HepG2 (cell line): ENCODE data around the gene INF2. TPM values are rescaled to one million over a fixed set of nuclear protein-coding genes. Genes with fewer than 3 reads are reported as not detected.

Source experiments
- ELF1 ChIP-seq: sonication (generic); formaldehyde crosslinking; IDR thresholded peaks from 2 replicates; pipeline ENCODE4 v1.4.0; 2020; ENCODE audit warnings: missing genetic modification reagents
- EP300 ChIP-seq, 3 experiments: sonication (generic) in 1 of 3; formaldehyde crosslinking in 1 of 3; IDR thresholded peaks; 2 replicates each; pipeline versions ENCODE4 v1.5.1 to v1.6.1; 2011 to 2020; ENCODE audit warnings: low read depth in 2 of 3, low read length in 2 of 3, borderline replicate concordance in 1 of 3, improper control_type of control experiment in 1 of 3, mild to moderate bottlenecking in 1 of 3, missing genetic modification reagents in 1 of 3, moderate library complexity in 1 of 3
- FOXC1 ChIP-seq: sonication (generic); formaldehyde crosslinking; IDR thresholded peaks from 2 replicates; pipeline ENCODE4 v1.8.0; 2022; ENCODE audit warnings: mild to moderate bottlenecking, missing genetic modification reagents, borderline replicate concordance
- GABPA ChIP-seq, 2 experiments: IDR thresholded peaks; 2 replicates each; pipeline ENCODE4 v1.6.1; 2011 to 2016; ENCODE audit warnings: low read depth in 2 of 2, low read length in 1 of 2, missing biosample characterization in 1 of 2, missing genetic modification characterization in 1 of 2
- GATAD2A ChIP-seq: IDR thresholded peaks from 2 replicates; pipeline ENCODE4 v1.6.1; 2016
- KAT8 ChIP-seq: IDR thresholded peaks from 2 replicates; pipeline ENCODE4 v1.6.1; 2016; ENCODE audit warnings: missing genetic modification reagents, missing compliant biosample characterization
- ONECUT2 ChIP-seq: sonication (generic); formaldehyde crosslinking; IDR thresholded peaks from 2 replicates; pipeline ENCODE4 v1.4.0; 2020; ENCODE audit warnings: missing genetic modification reagents
- SNAPC2 ChIP-seq: sonication (generic); formaldehyde crosslinking; IDR thresholded peaks from 2 replicates; pipeline ENCODE4 v1.8.1; 2022; ENCODE audit warnings: mild to moderate bottlenecking, missing genetic modification reagents
- ZBTB1 ChIP-seq: sonication (generic); formaldehyde crosslinking; IDR thresholded peaks from 2 replicates; pipeline ENCODE4 v1.4.0; 2020; ENCODE audit warnings: missing genetic modification reagents, borderline replicate concordance
- ZBTB7A ChIP-seq: sonication (generic); formaldehyde crosslinking; IDR thresholded peaks from 2 replicates; pipeline ENCODE4 v1.8.0; 2022; ENCODE audit warnings: mild to moderate bottlenecking, missing genetic modification reagents
- ZFP90 ChIP-seq: sonication (generic); formaldehyde crosslinking; IDR thresholded peaks from 2 replicates; pipeline ENCODE4 v1.8.0; 2022; ENCODE audit warnings: missing genetic modification reagents, mild to moderate bottlenecking, inconsistent platforms, borderline replicate concordance
- ZNF138 ChIP-seq: sonication (generic); formaldehyde crosslinking; IDR thresholded peaks from 2 replicates; pipeline ENCODE4 v1.5.0; 2020; ENCODE audit warnings: mild to moderate bottlenecking, low read depth, missing genetic modification reagents
- ZNF253 ChIP-seq: sonication (generic); formaldehyde crosslinking; IDR thresholded peaks from 2 replicates; pipeline ENCODE4 v1.8.0; 2022; ENCODE audit warnings: mild to moderate bottlenecking, missing genetic modification reagents, borderline replicate concordance
- ZNF44 ChIP-seq: sonication (generic); formaldehyde crosslinking; IDR thresholded peaks from 2 replicates; pipeline ENCODE4 v1.5.1; 2020; ENCODE audit warnings: mild to moderate bottlenecking, missing genetic modification reagents
- ZNF614 ChIP-seq: IDR thresholded peaks from 2 replicates; pipeline ENCODE4 v1.6.1; 2018; ENCODE audit warnings: missing biosample characterization, missing genetic modification reagents, inconsistent platforms, borderline replicate concordance
- ZNF709 ChIP-seq: sonication (generic); formaldehyde crosslinking; IDR thresholded peaks from 2 replicates; pipeline ENCODE4 v1.5.0; 2020; ENCODE audit warnings: mild to moderate bottlenecking, missing genetic modification reagents
- ZNF747 ChIP-seq: sonication (generic); formaldehyde crosslinking; IDR thresholded peaks from 2 replicates; pipeline ENCODE4 v1.8.1; 2023; ENCODE audit warnings: missing genetic modification reagents, mild to moderate bottlenecking, borderline replicate concordance
- ZNF816 ChIP-seq: sonication (generic); formaldehyde crosslinking; IDR thresholded peaks from 2 replicates; pipeline ENCODE4 v1.8.0; 2022; ENCODE audit warnings: missing genetic modification reagents, mild to moderate bottlenecking, borderline replicate concordance
- polyA plus RNA-seq, 8 experiments: library from polyadenylated mRNA; depleted of rRNA in 3 of 8; stranded (reverse) in 7 of 8; unstranded in 1 of 8; fragments of >200 nt; fragmentation: Illumina TruSeq in 4 of 8; extraction: Trizol in 4 of 8; gene quantifications; 2 replicates each; pipeline versions ENCODE4 v1.2.1 to v1.2.3, GENCODE V29; 2011 to 2016; ENCODE audit warnings: low read depth in 4 of 8, missing spikeins in 1 of 8, mixed read lengths in 1 of 8; ENCODE audit not compliant: insufficient read depth in 1 of 8
- total RNA-seq, 5 experiments: library from RNA; depleted of rRNA; stranded (reverse); fragments of >200 nt; fragmentation: Illumina TruSeq; extraction: Trizol; gene quantifications; 2 replicates each; pipeline ENCODE4 v1.2.3, GENCODE V29; 2016; ENCODE audit warnings: low read depth in 1 of 5
- TF ChIP-seq, protein P1 (sequence below): sonication (generic); formaldehyde crosslinking; IDR thresholded peaks from 2 replicates; pipeline ENCODE4 v1.8.0; 2022; ENCODE audit warnings: missing genetic modification reagents, mild to moderate bottlenecking, borderline replicate concordance
- TF ChIP-seq, protein P2 (sequence below): IDR thresholded peaks from 2 replicates; pipeline ENCODE4 v1.6.1; 2016; ENCODE audit warnings: mild to moderate bottlenecking, missing biosample characterization, missing genetic modification reagents
- TF ChIP-seq, protein P3 (sequence below): IDR thresholded peaks from 2 replicates; pipeline ENCODE4 v1.6.1; 2012; ENCODE audit warnings: inconsistent platforms
- TF ChIP-seq, protein P4 (sequence below): sonication (generic); formaldehyde crosslinking; conservative IDR thresholded peaks from 2 replicates; pipeline ENCODE4 v1.4.0; 2020; ENCODE audit warnings: missing genetic modification reagents
- TF ChIP-seq, protein P5 (sequence below), 2 experiments: sonication (generic) in 1 of 2; formaldehyde crosslinking in 1 of 2; IDR thresholded peaks; 2 replicates each; pipeline versions ENCODE4 v1.4.0 to v1.6.1; 2018 to 2020; ENCODE audit warnings: missing genetic modification reagents in 2 of 2, borderline replicate concordance in 1 of 2, low read depth in 1 of 2, mild to moderate bottlenecking in 1 of 2, missing biosample characterization in 1 of 2

The INF2 gene
- total and polyA plus RNA-seq, 2 of the 13 experiments (the other 11 are each of a cell fraction or from before 2014, with no cell fraction given): 16.4 to 26.4 TPM

DNA sequence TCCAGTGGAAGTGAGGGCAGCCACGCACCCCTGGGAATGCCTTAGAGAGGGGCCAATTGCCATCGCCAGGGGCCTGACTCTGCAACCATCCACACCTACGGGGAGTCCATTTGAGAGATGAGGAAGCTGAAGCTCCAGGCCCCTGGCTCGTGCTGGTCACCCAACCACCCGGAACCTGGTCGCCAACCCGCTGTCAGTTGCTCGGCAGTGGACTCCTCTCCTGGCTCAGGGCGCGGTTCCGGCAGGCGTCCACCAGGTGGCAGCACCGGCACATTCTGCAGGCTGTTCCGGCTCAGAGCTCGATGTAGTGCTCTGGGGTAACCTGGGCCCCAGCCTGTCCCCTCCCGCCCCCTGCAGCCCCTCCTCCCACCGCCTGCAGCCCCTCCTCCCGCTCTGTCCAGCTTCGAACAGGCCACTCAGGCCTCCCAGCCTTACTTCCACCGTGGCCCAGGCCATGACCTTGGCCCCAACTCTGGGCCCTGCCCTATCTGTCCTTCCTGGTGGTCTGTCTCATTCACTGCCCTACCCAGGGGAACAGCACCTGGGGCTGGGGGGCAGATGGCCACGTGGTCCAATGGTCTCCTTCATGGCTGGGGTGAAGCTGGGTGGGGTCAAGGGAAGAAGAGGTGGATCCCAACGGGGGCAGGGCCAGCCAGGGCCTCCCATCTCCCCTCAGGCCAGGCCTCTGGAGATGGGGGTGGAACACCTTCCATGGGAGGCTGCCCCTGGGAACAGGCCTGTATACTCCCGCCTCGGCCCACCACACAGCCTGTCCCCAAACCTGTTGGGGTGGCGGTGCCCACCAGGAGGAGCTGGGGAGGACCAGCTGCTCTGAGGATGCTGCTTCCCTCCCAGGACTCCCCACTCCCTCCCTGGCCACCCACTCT, 79.3 kb downstream of the INF2 start (continued):
- TF ChIP-seq ZNF44 (CRISPR knock-in tag) (peak; percentile 49; the same call in 1 of the 2 replicates), ZFP90 (peak; percentile 79), FOXC1 (CRISPR knock-in tag) (0 out of 2 replicates have a peak, but pooled peaks have one; percentile 32), ZNF747 (CRISPR knock-in tag) (peak; percentile 43; the same call in 1 of the 2 replicates), ZNF816 (CRISPR knock-in tag) (peak; percentile 52; the same call in 1 of the 2 replicates), KAT8 (CRISPR knock-in tag) (peak; percentile 42; the same call in 1 of the 2 replicates), ZNF138 (CRISPR knock-in tag) (0 out of 2 replicates have a peak, but pooled peaks have one; percentile 18), EP300 (IDR thresholded peaks at IDR 0.05; ENCODE audit: low read depth in 2 of 2, low read length in 2 of 2) (peak in 1 of 2 experiments; percentile 32; a peak in 2 of 4 replicates), EP300 (CRISPR knock-in tag; IDR thresholded peaks at IDR 0.05; ENCODE audit: borderline replicate concordance) (no peak), SNAPC2 (peak; percentile 62; the same call in 1 of the 2 replicates), GABPA (IDR thresholded peaks at IDR 0.05; ENCODE audit: low read depth, low read length) (no peak), GABPA (CRISPR knock-in tag; IDR thresholded peaks at IDR 0.05; ENCODE audit: low read depth) (peak; percentile 26), ZNF709 (peak; percentile 62; the same call in 1 of the 2 replicates), ZBTB1 (no peak), ZNF253 (no peak), ONECUT2 (CRISPR knock-in tag) (no peak), ELF1 (CRISPR knock-in tag) (peak; percentile 62), ZBTB7A (peak; percentile 89; the same call in 1 of the 2 replicates), GATAD2A (CRISPR knock-in tag) (peak; percentile 60), ZNF614 (CRISPR knock-in tag) (peak; percentile 12; the same call in 1 of the 2 replicates)
- TF ChIP-seq, protein P1, sequence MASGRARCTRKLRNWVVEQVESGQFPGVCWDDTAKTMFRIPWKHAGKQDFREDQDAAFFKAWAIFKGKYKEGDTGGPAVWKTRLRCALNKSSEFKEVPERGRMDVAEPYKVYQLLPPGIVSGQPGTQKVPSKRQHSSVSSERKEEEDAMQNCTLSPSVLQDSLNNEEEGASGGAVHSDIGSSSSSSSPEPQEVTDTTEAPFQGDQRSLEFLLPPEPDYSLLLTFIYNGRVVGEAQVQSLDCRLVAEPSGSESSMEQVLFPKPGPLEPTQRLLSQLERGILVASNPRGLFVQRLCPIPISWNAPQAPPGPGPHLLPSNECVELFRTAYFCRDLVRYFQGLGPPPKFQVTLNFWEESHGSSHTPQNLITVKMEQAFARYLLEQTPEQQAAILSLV (CRISPR knock-in tag): peak; percentile 84; the same call in 1 of the 2 replicates
- TF ChIP-seq, protein P2, sequence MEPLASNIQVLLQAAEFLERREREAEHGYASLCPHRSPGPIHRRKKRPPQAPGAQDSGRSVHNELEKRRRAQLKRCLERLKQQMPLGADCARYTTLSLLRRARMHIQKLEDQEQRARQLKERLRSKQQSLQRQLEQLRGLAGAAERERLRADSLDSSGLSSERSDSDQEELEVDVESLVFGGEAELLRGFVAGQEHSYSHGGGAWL (CRISPR knock-in tag): no peak
- TF ChIP-seq, protein P3, sequence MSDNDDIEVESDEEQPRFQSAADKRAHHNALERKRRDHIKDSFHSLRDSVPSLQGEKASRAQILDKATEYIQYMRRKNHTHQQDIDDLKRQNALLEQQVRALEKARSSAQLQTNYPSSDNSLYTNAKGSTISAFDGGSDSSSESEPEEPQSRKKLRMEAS: peak; percentile 80
- TF ChIP-seq, protein P4, sequence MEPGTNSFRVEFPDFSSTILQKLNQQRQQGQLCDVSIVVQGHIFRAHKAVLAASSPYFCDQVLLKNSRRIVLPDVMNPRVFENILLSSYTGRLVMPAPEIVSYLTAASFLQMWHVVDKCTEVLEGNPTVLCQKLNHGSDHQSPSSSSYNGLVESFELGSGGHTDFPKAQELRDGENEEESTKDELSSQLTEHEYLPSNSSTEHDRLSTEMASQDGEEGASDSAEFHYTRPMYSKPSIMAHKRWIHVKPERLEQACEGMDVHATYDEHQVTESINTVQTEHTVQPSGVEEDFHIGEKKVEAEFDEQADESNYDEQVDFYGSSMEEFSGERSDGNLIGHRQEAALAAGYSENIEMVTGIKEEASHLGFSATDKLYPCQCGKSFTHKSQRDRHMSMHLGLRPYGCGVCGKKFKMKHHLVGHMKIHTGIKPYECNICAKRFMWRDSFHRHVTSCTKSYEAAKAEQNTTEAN (CRISPR knock-in tag): no peak
- TF ChIP-seq, protein P5, sequence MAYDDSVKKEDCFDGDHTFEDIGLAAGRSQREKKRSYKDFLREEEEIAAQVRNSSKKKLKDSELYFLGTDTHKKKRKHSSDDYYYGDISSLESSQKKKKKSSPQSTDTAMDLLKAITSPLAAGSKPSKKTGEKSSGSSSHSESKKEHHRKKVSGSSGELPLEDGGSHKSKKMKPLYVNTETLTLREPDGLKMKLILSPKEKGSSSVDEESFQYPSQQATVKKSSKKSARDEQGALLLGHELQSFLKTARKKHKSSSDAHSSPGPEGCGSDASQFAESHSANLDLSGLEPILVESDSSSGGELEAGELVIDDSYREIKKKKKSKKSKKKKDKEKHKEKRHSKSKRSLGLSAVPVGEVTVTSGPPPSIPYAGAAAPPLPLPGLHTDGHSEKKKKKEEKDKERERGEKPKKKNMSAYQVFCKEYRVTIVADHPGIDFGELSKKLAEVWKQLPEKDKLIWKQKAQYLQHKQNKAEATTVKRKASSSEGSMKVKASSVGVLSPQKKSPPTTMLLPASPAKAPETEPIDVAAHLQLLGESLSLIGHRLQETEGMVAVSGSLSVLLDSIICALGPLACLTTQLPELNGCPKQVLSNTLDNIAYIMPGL (CRISPR knock-in tag; IDR thresholded peaks at IDR 0.05; ENCODE audit: borderline replicate concordance in 1 of 2, low read depth in 1 of 2): peak; percentile 73 to 90
